ENCODE data around the gene MUC22.

Gene MUC22

GRCh38 chr6:31074401-31074800, 64.1 kb downstream of the MUC22 start:
- TF ChIP-seq, protein P1, sequence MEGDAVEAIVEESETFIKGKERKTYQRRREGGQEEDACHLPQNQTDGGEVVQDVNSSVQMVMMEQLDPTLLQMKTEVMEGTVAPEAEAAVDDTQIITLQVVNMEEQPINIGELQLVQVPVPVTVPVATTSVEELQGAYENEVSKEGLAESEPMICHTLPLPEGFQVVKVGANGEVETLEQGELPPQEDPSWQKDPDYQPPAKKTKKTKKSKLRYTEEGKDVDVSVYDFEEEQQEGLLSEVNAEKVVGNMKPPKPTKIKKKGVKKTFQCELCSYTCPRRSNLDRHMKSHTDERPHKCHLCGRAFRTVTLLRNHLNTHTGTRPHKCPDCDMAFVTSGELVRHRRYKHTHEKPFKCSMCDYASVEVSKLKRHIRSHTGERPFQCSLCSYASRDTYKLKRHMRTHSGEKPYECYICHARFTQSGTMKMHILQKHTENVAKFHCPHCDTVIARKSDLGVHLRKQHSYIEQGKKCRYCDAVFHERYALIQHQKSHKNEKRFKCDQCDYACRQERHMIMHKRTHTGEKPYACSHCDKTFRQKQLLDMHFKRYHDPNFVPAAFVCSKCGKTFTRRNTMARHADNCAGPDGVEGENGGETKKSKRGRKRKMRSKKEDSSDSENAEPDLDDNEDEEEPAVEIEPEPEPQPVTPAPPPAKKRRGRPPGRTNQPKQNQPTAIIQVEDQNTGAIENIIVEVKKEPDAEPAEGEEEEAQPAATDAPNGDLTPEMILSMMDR (IDR thresholded peaks at IDR 0.05; ENCODE audit: borderline replicate concordance, control extremely low read depth, extremely low read depth, insufficient read depth, missing control alignments), result no peak
- DNase-seq (ENCODE audit: low spot score), result no peak
- in situ Hi-C loops (cut with MboI; ENCODE audit: low sequenced_read_pairs, unreplicated experiment), result loop anchor here (10.0 kb wide), 1 partner anchor 250 kb away; no protein-coding TSS in a partner anchor

GRCh38 chr6:31075528-31075927, 65.3 kb downstream of the MUC22 start:
- in situ Hi-C loops (cut with MboI; ENCODE audit: low sequenced_read_pairs, unreplicated experiment), result loop anchor here (5.0 to 10.0 kb wide), 2 partner anchors 158 to 251 kb away; no protein-coding TSS in a partner anchor
- no peak for DNase-seq (ENCODE audit: low spot score)
- TF ChIP-seq, protein P1 (IDR thresholded peaks at IDR 0.05; ENCODE audit: borderline replicate concordance, control extremely low read depth, extremely low read depth, insufficient read depth, missing control alignments), result no peak

GRCh38 chr6:31076611-31077010, 66.3 kb downstream of the MUC22 start:
- TF ChIP-seq, protein P1 (IDR thresholded peaks at IDR 0.05; ENCODE audit: borderline replicate concordance, control extremely low read depth, extremely low read depth, insufficient read depth, missing control alignments), result no peak
- DNase-seq (ENCODE audit: low spot score), result no peak
- in situ Hi-C loops (cut with MboI; ENCODE audit: low sequenced_read_pairs, unreplicated experiment), result loop anchor here (5.0 to 10.0 kb wide), 2 partner anchors 159 to 252 kb away; no protein-coding TSS in a partner anchor

DNA sequence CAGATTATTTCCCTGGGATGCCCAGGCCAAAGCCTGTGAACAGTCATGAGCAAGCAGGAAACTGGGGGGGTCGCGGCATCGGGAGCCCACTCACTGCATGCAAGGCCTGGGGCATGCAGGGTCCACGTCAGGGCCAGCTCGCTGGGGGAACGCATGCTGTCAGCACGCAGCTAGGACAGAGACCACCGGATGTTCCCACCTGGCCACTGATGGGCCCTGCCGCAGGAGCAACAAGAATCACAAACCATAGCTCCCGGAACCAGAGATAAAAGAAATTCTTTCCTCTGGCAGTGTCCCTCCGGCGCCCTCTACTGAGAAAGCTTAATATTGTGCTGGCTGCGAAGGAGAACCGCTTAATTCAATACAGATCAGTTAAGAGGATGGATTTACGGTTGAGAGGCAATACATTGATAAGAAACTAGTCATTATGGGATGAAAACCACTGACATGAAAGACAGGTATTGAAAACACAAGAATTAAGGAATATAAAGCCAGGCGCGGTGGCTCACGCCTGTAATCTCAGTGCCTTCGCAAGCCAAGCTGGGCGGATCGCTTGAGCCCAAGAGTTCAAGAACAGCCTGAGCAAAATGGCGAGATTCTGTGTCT, 69.5 kb downstream of the MUC22 start:
- TF ChIP-seq, protein P1 (IDR thresholded peaks at IDR 0.05; ENCODE audit: borderline replicate concordance, control extremely low read depth, extremely low read depth, insufficient read depth, missing control alignments), result peak; percentile 76
- in situ Hi-C loops (cut with MboI; ENCODE audit: low sequenced_read_pairs, unreplicated experiment), result loop anchor here (5.0 to 10.0 kb wide), 2 partner anchors 162 to 255 kb away; no protein-coding TSS in a partner anchor
- peak; percentile 73 for DNase-seq (ENCODE audit: low spot score)

- TF ChIP-seq, protein P1 (IDR thresholded peaks at IDR 0.05; ENCODE audit: borderline replicate concordance, control extremely low read depth, extremely low read depth, insufficient read depth, missing control alignments), result no peak
- DNase-seq (ENCODE audit: low spot score), result no peak
- in situ Hi-C loops (cut with MboI; ENCODE audit: low sequenced_read_pairs, unreplicated experiment), result no loop called here
Observed at GRCh38 chr6:31081872-31082271, 71.6 kb downstream of the MUC22 start.

GRCh38 chr6:31083742-31084354, 73.6 kb downstream of the MUC22 start:
- peak; percentile 41 for DNase-seq (ENCODE audit: low spot score)
- in situ Hi-C loops (cut with MboI; ENCODE audit: low sequenced_read_pairs, unreplicated experiment), result no loop called here
- TF ChIP-seq, protein P1 (IDR thresholded peaks at IDR 0.05; ENCODE audit: borderline replicate concordance, control extremely low read depth, extremely low read depth, insufficient read depth, missing control alignments), result peak; percentile 41

Data from GM13976 (cell line).